ENCODE measurements around the gene CPSF4.
A peak's percentile ranks its signal among the peaks of the same experiment; 100 is the strongest.

The CPSF4 gene

GRCh38 chr7:99468336-99468918 lies 29.7 kb downstream of the CPSF4 start:
- in situ Hi-C loops (cut with MboI; ENCODE audit: low sequenced_read_pairs) = no loop called here
- no peak for DNase-seq (ENCODE audit: low spot score in 2 of 2)
- H3K36me3 ChIP-seq (replicated peaks) = peaks cover 15% of the 10 kb centered on the region

GRCh38 chr7:99469381-99470065 lies 30.8 kb downstream of the CPSF4 start:
- Histone ChIP-seq H3K9me3 (no peaks in the 10 kb centered on the region), H3K27me3 (ENCODE audit: low read depth) (no peaks in the 10 kb centered on the region), H3K4me3 (no peak overlapping the region), H3K4me1 (peaks cover 10% of the 10 kb centered on the region), H3K36me3 (replicated peaks) (peaks cover 4% of the 10 kb centered on the region)
- DNase-seq (ENCODE audit: low spot score in 2 of 2) = no peak
- in situ Hi-C loops (cut with MboI; ENCODE audit: low sequenced_read_pairs) = no loop called here

More at GRCh38 chr7:99468336-99468918, 29.7 kb downstream of the CPSF4 start:
- H3K9me3 ChIP-seq = no peaks in the 10 kb centered on the region
- H3K4me1 ChIP-seq = peaks cover 3% of the 10 kb centered on the region
- H3K4me3 ChIP-seq = no peak overlapping the region
- H3K27me3 ChIP-seq (ENCODE audit: low read depth) = no peaks in the 10 kb centered on the region

- peaks cover 7% of the 10 kb centered on the region for H3K36me3 ChIP-seq (replicated peaks)
- no peaks in the 10 kb centered on the region for H3K27me3 ChIP-seq (ENCODE audit: low read depth)
- in situ Hi-C loops (cut with MboI; ENCODE audit: low sequenced_read_pairs) = no loop called here
Observed at GRCh38 chr7:99472561-99473314, 34.0 kb downstream of the CPSF4 start, which contains the start of gene ZNF789. Gene ZNF789, plus strand, starts transcription at chr7:99472890. Its CDS starts 3,567 bp downstream, at chr7:99476457.

GRCh38 chr7:99473315-99473596 lies 34.5 kb downstream of the CPSF4 start:
- peak in 1 of 2 experiments; percentile 23 for DNase-seq (ENCODE audit: low spot score in 2 of 2)
- in situ Hi-C loops (cut with MboI; ENCODE audit: low sequenced_read_pairs) = no loop called here
- peaks cover 12% of the 10 kb centered on the region for H3K36me3 ChIP-seq (replicated peaks)

More at GRCh38 chr7:99472561-99473314, 34.0 kb downstream of the CPSF4 start, which contains the start of gene ZNF789:
- DNase-seq (ENCODE audit: low spot score in 2 of 2) = peak; percentile 96 to 99
- peak within 1 kb of the TSS; percentile 87 for H3K4me3 ChIP-seq
- H3K9me3 ChIP-seq = no peaks in the 10 kb centered on the region
- peaks cover 6% of the 10 kb centered on the region; the same call in 1 of the 2 replicates for H3K4me1 ChIP-seq

GRCh38 chr7:99476107-99476506 lies 37.4 kb downstream of the CPSF4 start:
- peaks cover 31% of the 10 kb centered on the region for H3K36me3 ChIP-seq (replicated peaks)
- no peak for DNase-seq (ENCODE audit: low spot score in 2 of 2)
- peaks cover 6% of the 10 kb centered on the region; the same call in 1 of the 2 replicates for H3K4me1 ChIP-seq
- H3K27me3 ChIP-seq (ENCODE audit: low read depth) = no peaks in the 10 kb centered on the region
- H3K9me3 ChIP-seq = no peaks in the 10 kb centered on the region
- no peak overlapping the region for H3K4me3 ChIP-seq
- in situ Hi-C loops (cut with MboI; ENCODE audit: low sequenced_read_pairs) = no loop called here

More at GRCh38 chr7:99473315-99473596, 34.5 kb downstream of the CPSF4 start:
- Histone ChIP-seq H3K27me3 (ENCODE audit: low read depth) (no peaks in the 10 kb centered on the region), H3K9me3 (no peaks in the 10 kb centered on the region), H3K4me3 (peak overlapping the region; percentile 87), H3K4me1 (peaks cover 6% of the 10 kb centered on the region; the same call in 1 of the 2 replicates)

GRCh38 chr7:99478464-99479440 lies 40.0 kb downstream of the CPSF4 start:
- H3K9me3 ChIP-seq = no peaks in the 10 kb centered on the region
- peaks cover 42% of the 10 kb centered on the region for H3K36me3 ChIP-seq (replicated peaks)
- no peak for DNase-seq (ENCODE audit: low spot score in 2 of 2)
- no peak overlapping the region for H3K4me3 ChIP-seq
- in situ Hi-C loops (cut with MboI; ENCODE audit: low sequenced_read_pairs) = no loop called here
- no peaks in the 10 kb centered on the region for H3K27me3 ChIP-seq (ENCODE audit: low read depth)
- H3K4me1 ChIP-seq = peaks cover 4% of the 10 kb centered on the region; the same call in 1 of the 2 replicates

- Histone ChIP-seq H3K27me3 (ENCODE audit: low read depth) (no peaks in the 10 kb centered on the region), H3K4me1 (no peaks in the 10 kb centered on the region), H3K4me3 (no peak overlapping the region), H3K9me3 (no peaks in the 10 kb centered on the region), H3K36me3 (replicated peaks) (peaks cover 27% of the 10 kb centered on the region)
- no peak for DNase-seq (ENCODE audit: low spot score in 2 of 2)
- in situ Hi-C loops (cut with MboI; ENCODE audit: low sequenced_read_pairs) = no loop called here
Observed at GRCh38 chr7:99485094-99485493, 46.4 kb downstream of the CPSF4 start.

GRCh38 chr7:99489235-99489634 lies 50.5 kb downstream of the CPSF4 start:
- Histone ChIP-seq H3K4me1 (no peaks in the 10 kb centered on the region), H3K27me3 (ENCODE audit: low read depth) (no peaks in the 10 kb centered on the region), H3K4me3 (no peak overlapping the region), H3K36me3 (replicated peaks) (peaks cover 21% of the 10 kb centered on the region), H3K9me3 (peaks cover under 1% of the 10 kb centered on the region)
- DNase-seq (ENCODE audit: low spot score in 2 of 2) = no peak
- in situ Hi-C loops (cut with MboI; ENCODE audit: low sequenced_read_pairs) = no loop called here

- H3K4me1 ChIP-seq = no peaks in the 10 kb centered on the region
- H3K9me3 ChIP-seq = peaks cover 9% of the 10 kb centered on the region
- in situ Hi-C loops (cut with MboI; ENCODE audit: low sequenced_read_pairs) = no loop called here
Observed at GRCh38 chr7:99490878-99491277, 52.1 kb downstream of the CPSF4 start.

GRCh38 chr7:99493823-99494222 lies 55.1 kb downstream of the CPSF4 start:
- no peaks in the 10 kb centered on the region for H3K27me3 ChIP-seq (ENCODE audit: low read depth)
- H3K4me3 ChIP-seq = no peak overlapping the region
- in situ Hi-C loops (cut with MboI; ENCODE audit: low sequenced_read_pairs) = no loop called here
- H3K9me3 ChIP-seq = peaks cover 9% of the 10 kb centered on the region
- H3K36me3 ChIP-seq (replicated peaks) = peaks cover 45% of the 10 kb centered on the region
- peaks cover 8% of the 10 kb centered on the region; the same call in 1 of the 2 replicates for H3K4me1 ChIP-seq
- DNase-seq (ENCODE audit: low spot score in 2 of 2) = no peak

More at GRCh38 chr7:99490878-99491277, 52.1 kb downstream of the CPSF4 start:
- peaks cover 37% of the 10 kb centered on the region for H3K36me3 ChIP-seq (replicated peaks)
- H3K4me3 ChIP-seq = no peak overlapping the region
- no peak for DNase-seq (ENCODE audit: low spot score in 2 of 2)
- H3K27me3 ChIP-seq (ENCODE audit: low read depth) = no peaks in the 10 kb centered on the region

- H3K4me1 ChIP-seq = peaks cover 8% of the 10 kb centered on the region; the same call in 1 of the 2 replicates
- H3K36me3 ChIP-seq (replicated peaks) = peaks cover 37% of the 10 kb centered on the region
- H3K9me3 ChIP-seq = peaks cover 9% of the 10 kb centered on the region
- DNase-seq (ENCODE audit: low spot score in 2 of 2) = no peak
- in situ Hi-C loops (cut with MboI; ENCODE audit: low sequenced_read_pairs) = no loop called here
- H3K27me3 ChIP-seq (ENCODE audit: low read depth) = no peaks in the 10 kb centered on the region
- H3K4me3 ChIP-seq = peak overlapping the region; percentile 93
Observed at GRCh38 chr7:99497766-99498545, 59.2 kb downstream of the CPSF4 start.

GRCh38 chr7:99498546-99498944 lies 59.8 kb downstream of the CPSF4 start:
- Histone ChIP-seq H3K27me3 (ENCODE audit: low read depth) (no peaks in the 10 kb centered on the region), H3K36me3 (replicated peaks) (peaks cover 31% of the 10 kb centered on the region), H3K4me3 (peak overlapping the region; percentile 93), H3K9me3 (peaks cover 9% of the 10 kb centered on the region), H3K4me1 (peaks cover 8% of the 10 kb centered on the region; the same call in 1 of the 2 replicates)
- in situ Hi-C loops (cut with MboI; ENCODE audit: low sequenced_read_pairs) = no loop called here
- peak in 1 of 2 experiments; percentile 30 for DNase-seq (ENCODE audit: low spot score in 2 of 2)

All from HAP-1 (cell line).